Measurements from ENCODE around the gene MCF2. TPM values are rescaled to one million over a fixed set of nuclear protein-coding genes. Genes with fewer than 3 reads are reported as not detected.

Gene MCF2
- total RNA-seq, 2 experiments from 2014 or later = 0.32 to 0.55 TPM

- CTCF ChIA-PET = no interaction called here
- Mint-ChIP-seq H3K36me3 (ENCODE audit: low read depth) (no peaks in the 10 kb centered on the region), H3K27ac (no peak overlapping the region), H3K4me3 (no peak overlapping the region), H3K27me3 (ENCODE audit: low read depth) (peaks cover 2% of the 10 kb centered on the region), H3K9me3 (ENCODE audit: insufficient read depth) (no peaks in the 10 kb centered on the region), H3K4me1 (ENCODE audit: low read depth) (no peaks in the 10 kb centered on the region)
- ATAC-seq (no peak), DNase-seq (no peak)
- POLR2A ChIA-PET = no interaction called here
These were observed 141.0 kb downstream of the MCF2 start for GRCh38 chrX:139566981-139567380.

- DNase-seq (no peak), ATAC-seq (no peak)
- Mint-ChIP-seq H3K27me3 (ENCODE audit: low read depth) (no peaks in the 10 kb centered on the region), H3K27ac (no peak overlapping the region), H3K4me3 (no peak overlapping the region), H3K9me3 (ENCODE audit: insufficient read depth) (no peaks in the 10 kb centered on the region), H3K4me1 (ENCODE audit: low read depth) (no peaks in the 10 kb centered on the region), H3K36me3 (ENCODE audit: low read depth) (no peaks in the 10 kb centered on the region)
- ChIA-PET CTCF (interaction anchor here (0.9 kb wide), 1 partner anchor 14 kb away, joined by 3 read pairs; no protein-coding TSS in a partner anchor), POLR2A (no interaction called here)
These were observed 144.7 kb downstream of the MCF2 start for GRCh38 chrX:139563251-139563650.

GRCh38 chrX:139560221-139560620, 147.7 kb downstream of the MCF2 start:
- DNase-seq = no peak
- CTCF ChIA-PET = no interaction called here

GRCh38 chrX:139559383-139560042, 148.5 kb downstream of the MCF2 start:
- H3K27ac Mint-ChIP-seq = no peak overlapping the region
- H3K27me3 Mint-ChIP-seq (ENCODE audit: low read depth) = no peaks in the 10 kb centered on the region
- H3K36me3 Mint-ChIP-seq (ENCODE audit: low read depth) = no peaks in the 10 kb centered on the region
- H3K9me3 Mint-ChIP-seq (ENCODE audit: insufficient read depth) = no peaks in the 10 kb centered on the region
- no peak overlapping the region for H3K4me3 Mint-ChIP-seq
- peaks cover 3% of the 10 kb centered on the region for H3K4me1 Mint-ChIP-seq (ENCODE audit: low read depth)
- ChIA-PET CTCF (no interaction called here), POLR2A (no interaction called here)
- ATAC-seq = no peak
- DNase-seq = peak; percentile 30

More at GRCh38 chrX:139560221-139560620, 147.7 kb downstream of the MCF2 start:
- no peaks in the 10 kb centered on the region for H3K27me3 Mint-ChIP-seq (ENCODE audit: low read depth)
- POLR2A ChIA-PET = no interaction called here
- no peak for ATAC-seq
- H3K4me1 Mint-ChIP-seq (ENCODE audit: low read depth) = no peaks in the 10 kb centered on the region
- no peak overlapping the region for H3K4me3 Mint-ChIP-seq
- no peaks in the 10 kb centered on the region for H3K36me3 Mint-ChIP-seq (ENCODE audit: low read depth)
- no peak overlapping the region for H3K27ac Mint-ChIP-seq
- no peaks in the 10 kb centered on the region for H3K9me3 Mint-ChIP-seq (ENCODE audit: insufficient read depth)

- Mint-ChIP-seq H3K36me3 (ENCODE audit: low read depth) (no peaks in the 10 kb centered on the region), H3K4me1 (ENCODE audit: low read depth) (peaks cover 9% of the 10 kb centered on the region), H3K27ac (no peak overlapping the region), H3K9me3 (ENCODE audit: insufficient read depth) (no peaks in the 10 kb centered on the region), H3K4me3 (no peak overlapping the region), H3K27me3 (ENCODE audit: low read depth) (peaks cover 8% of the 10 kb centered on the region)
- CTCF ChIA-PET = no interaction called here
- no peak for DNase-seq
- ATAC-seq = no peak
- POLR2A ChIA-PET = no interaction called here
These were observed 152.8 kb downstream of the MCF2 start for GRCh38 chrX:139554991-139555675.

- POLR2A ChIA-PET = no interaction called here
- Mint-ChIP-seq H3K36me3 (ENCODE audit: low read depth) (no peaks in the 10 kb centered on the region), H3K27ac (no peak overlapping the region), H3K27me3 (ENCODE audit: low read depth) (peaks cover 8% of the 10 kb centered on the region), H3K9me3 (ENCODE audit: insufficient read depth) (no peaks in the 10 kb centered on the region), H3K4me3 (no peak overlapping the region), H3K4me1 (ENCODE audit: low read depth) (peaks cover 9% of the 10 kb centered on the region)
- ATAC-seq (no peak), DNase-seq (no peak)
- CTCF ChIA-PET = no interaction called here
These were observed 153.6 kb downstream of the MCF2 start for GRCh38 chrX:139554376-139554775.

GRCh38 chrX:139544591-139544990, 163.4 kb downstream of the MCF2 start:
- ATAC-seq (no peak), DNase-seq (no peak)
- Mint-ChIP-seq H3K36me3 (ENCODE audit: low read depth) (no peaks in the 10 kb centered on the region), H3K4me3 (no peak overlapping the region), H3K9me3 (ENCODE audit: insufficient read depth) (no peaks in the 10 kb centered on the region), H3K27ac (no peak overlapping the region), H3K27me3 (ENCODE audit: low read depth) (peaks cover 4% of the 10 kb centered on the region), H3K4me1 (ENCODE audit: low read depth) (no peaks in the 10 kb centered on the region)
- POLR2A ChIA-PET = no interaction called here
- CTCF ChIA-PET = no interaction called here

- CTCF ChIA-PET = no interaction called here
These were observed 164.0 kb downstream of the MCF2 start for GRCh38 chrX:139543920-139544319.

GRCh38 chrX:139542652-139543051, 165.3 kb downstream of the MCF2 start:
- DNase-seq (no peak), ATAC-seq (no peak)
- Mint-ChIP-seq H3K27ac (no peak overlapping the region), H3K4me1 (ENCODE audit: low read depth) (no peaks in the 10 kb centered on the region), H3K9me3 (ENCODE audit: insufficient read depth) (no peaks in the 10 kb centered on the region), H3K27me3 (ENCODE audit: low read depth) (peaks cover 4% of the 10 kb centered on the region), H3K36me3 (ENCODE audit: low read depth) (no peaks in the 10 kb centered on the region), H3K4me3 (no peak overlapping the region)
- CTCF ChIA-PET = no interaction called here
- POLR2A ChIA-PET = no interaction called here

More at GRCh38 chrX:139543920-139544319, 164.0 kb downstream of the MCF2 start:
- POLR2A ChIA-PET = no interaction called here
- DNase-seq (no peak), ATAC-seq (no peak)
- H3K4me3 Mint-ChIP-seq = no peak overlapping the region
- H3K36me3 Mint-ChIP-seq (ENCODE audit: low read depth) = no peaks in the 10 kb centered on the region
- H3K27me3 Mint-ChIP-seq (ENCODE audit: low read depth) = peaks cover 4% of the 10 kb centered on the region
- H3K9me3 Mint-ChIP-seq (ENCODE audit: insufficient read depth) = no peaks in the 10 kb centered on the region
- no peak overlapping the region for H3K27ac Mint-ChIP-seq
- no peaks in the 10 kb centered on the region for H3K4me1 Mint-ChIP-seq (ENCODE audit: low read depth)

GRCh38 chrX:139538907-139539790, 168.8 kb downstream of the MCF2 start:
- no peaks in the 10 kb centered on the region for H3K36me3 Mint-ChIP-seq (ENCODE audit: low read depth)

GRCh38 chrX:139533444-139533843, 174.5 kb downstream of the MCF2 start:
- ChIA-PET CTCF (no interaction called here), POLR2A (no interaction called here)
- H3K4me1 Mint-ChIP-seq (ENCODE audit: low read depth) = no peaks in the 10 kb centered on the region
- ATAC-seq (no peak), DNase-seq (no peak)
- no peak overlapping the region for H3K4me3 Mint-ChIP-seq
- H3K9me3 Mint-ChIP-seq (ENCODE audit: insufficient read depth) = no peaks in the 10 kb centered on the region
- H3K27me3 Mint-ChIP-seq (ENCODE audit: low read depth) = no peaks in the 10 kb centered on the region
- H3K27ac Mint-ChIP-seq = no peak overlapping the region
- no peaks in the 10 kb centered on the region for H3K36me3 Mint-ChIP-seq (ENCODE audit: low read depth)

More at GRCh38 chrX:139538907-139539790, 168.8 kb downstream of the MCF2 start:
- peaks cover 4% of the 10 kb centered on the region for H3K27me3 Mint-ChIP-seq (ENCODE audit: low read depth)
- ATAC-seq (no peak), DNase-seq (no peak)
- H3K4me1 Mint-ChIP-seq (ENCODE audit: low read depth) = no peaks in the 10 kb centered on the region
- no peak overlapping the region for H3K27ac Mint-ChIP-seq
- ChIA-PET POLR2A (no interaction called here), CTCF (no interaction called here)
- H3K4me3 Mint-ChIP-seq = no peak overlapping the region
- no peaks in the 10 kb centered on the region for H3K9me3 Mint-ChIP-seq (ENCODE audit: insufficient read depth)

- H3K27me3 Mint-ChIP-seq (ENCODE audit: low read depth) = no peaks in the 10 kb centered on the region
- H3K36me3 Mint-ChIP-seq (ENCODE audit: low read depth) = no peaks in the 10 kb centered on the region
- H3K27ac Mint-ChIP-seq = no peak overlapping the region
- no peaks in the 10 kb centered on the region for H3K4me1 Mint-ChIP-seq (ENCODE audit: low read depth)
- DNase-seq = no peak
- POLR2A ChIA-PET = no interaction called here
- H3K9me3 Mint-ChIP-seq (ENCODE audit: insufficient read depth) = no peaks in the 10 kb centered on the region
- CTCF ChIA-PET = no interaction called here
- H3K4me3 Mint-ChIP-seq = no peak overlapping the region
- no peak for ATAC-seq
These were observed 175.1 kb downstream of the MCF2 start for GRCh38 chrX:139532834-139533233.

All from activated CD8-positive, alpha-beta T cell treated with anti-CD3 and anti-CD28 coated beads, Interleukin-2, amount 10 ng/mL, durations not matched to agents 7 days and 5 days (primary cell).